Liver (tissue), 9 donors: ENCODE data around the gene ARV1. TPM values are rescaled to one million over a fixed set of nuclear protein-coding genes. Genes with fewer than 3 reads are reported as not detected.

ENCODE experiments used
- DNase-seq: peaks from one replicate; pipeline ENCODE4 v3.0.0-alpha.2; 2017; ENCODE audit warnings: low spot score
- H3K27ac ChIP-seq, 2 donors: one replicate each; pipeline ENCODE4 v1.7.0; 2013; ENCODE audit warnings: inconsistent platforms in 2 of 2, low read length in 2 of 2, control low read depth in 1 of 2, low read depth in 1 of 2, mild to moderate bottlenecking in 1 of 2
- H3K27me3 ChIP-seq, 4 donors: one replicate each; pipeline versions ENCODE4 v1.6.1 to v1.7.0; 2013; ENCODE audit warnings: low read length in 3 of 4, inconsistent platforms in 1 of 4, mild to moderate bottlenecking in 1 of 4, moderate library complexity in 1 of 4; ENCODE audit not compliant: control insufficient read depth in 4 of 4, insufficient read depth in 4 of 4
- H3K36me3 ChIP-seq, 4 donors: one replicate each; pipeline versions ENCODE4 v1.6.1 to v1.7.0; 2013; ENCODE audit warnings: low read length in 3 of 4, mild to moderate bottlenecking in 3 of 4, low read depth in 1 of 4, moderate library complexity in 1 of 4; ENCODE audit not compliant: control insufficient read depth in 4 of 4, insufficient read depth in 3 of 4
- H3K4me1 ChIP-seq, 4 donors: one replicate each; pipeline versions ENCODE4 v1.6.1 to v1.7.0; 2013; ENCODE audit warnings: low read length in 3 of 4, mild to moderate bottlenecking in 3 of 4, moderate library complexity in 1 of 4; ENCODE audit not compliant: control insufficient read depth in 4 of 4, insufficient read depth in 4 of 4
- H3K4me3 ChIP-seq, 3 donors: one replicate each; pipeline versions ENCODE4 v1.6.1 to v1.7.0; 2013; ENCODE audit warnings: low read length in 3 of 3, control low read depth in 1 of 3, low read depth in 1 of 3, mild to moderate bottlenecking in 1 of 3
- H3K9ac ChIP-seq, 2 donors: one replicate each; pipeline ENCODE4 v1.7.0; 2013; ENCODE audit warnings: low read length in 2 of 2, mild to moderate bottlenecking in 2 of 2, moderate library complexity in 2 of 2, control low read depth in 1 of 2, low read depth in 1 of 2
- H3K9me3 ChIP-seq, 4 donors: one replicate each; pipeline versions ENCODE4 v1.6.1 to v1.7.0; 2013; ENCODE audit warnings: low read length in 3 of 4; ENCODE audit not compliant: control insufficient read depth in 4 of 4
- ATF3 ChIP-seq: IDR thresholded peaks from 2 replicates; pipeline ENCODE4 v1.6.1; 2016; ENCODE audit warnings: antibody characterized with exemption
- EGR1 ChIP-seq, 2 donors: IDR thresholded peaks; 2 replicates each; pipeline ENCODE4 v1.6.1; 2016 to 2018; ENCODE audit warnings: antibody characterized with exemption in 2 of 2, low read depth in 2 of 2
- FOXA1 ChIP-seq: IDR thresholded peaks from 2 replicates; pipeline ENCODE4 v1.6.1; 2016; ENCODE audit warnings: antibody characterized with exemption
- FOXA2 ChIP-seq: IDR thresholded peaks from 2 replicates; pipeline ENCODE4 v1.6.1; 2016; ENCODE audit warnings: antibody characterized with exemption
- GABPA ChIP-seq, 2 donors: IDR thresholded peaks in 1 of 2; conservative IDR thresholded peaks in 1 of 2; 2 replicates each; pipeline ENCODE4 v1.6.1; 2016; ENCODE audit warnings: antibody characterized with exemption in 2 of 2, mild to moderate bottlenecking in 1 of 2, moderate library complexity in 1 of 2
- HNF4A ChIP-seq, 2 donors: conservative IDR thresholded peaks; 2 replicates each; pipeline ENCODE4 v1.6.1; 2016; ENCODE audit warnings: antibody characterized with exemption in 2 of 2, mild to moderate bottlenecking in 2 of 2
- HNF4G ChIP-seq: IDR thresholded peaks from 2 replicates; pipeline ENCODE4 v1.6.1; 2016; ENCODE audit warnings: antibody characterized with exemption
- JUND ChIP-seq, 2 donors: IDR thresholded peaks; 2 replicates each; pipeline ENCODE4 v1.6.1; 2016; ENCODE audit warnings: antibody characterized with exemption in 2 of 2
- MAX ChIP-seq: IDR thresholded peaks from 2 replicates; pipeline ENCODE4 v1.6.1; 2016; ENCODE audit warnings: antibody characterized with exemption
- NR2F2 ChIP-seq: IDR thresholded peaks from 2 replicates; pipeline ENCODE4 v1.6.1; 2016; ENCODE audit warnings: antibody characterized with exemption
- RAD21 ChIP-seq, 2 donors: IDR thresholded peaks; 2 replicates each; pipeline ENCODE4 v1.6.1; 2016; ENCODE audit warnings: antibody characterized with exemption in 2 of 2, mild to moderate bottlenecking in 2 of 2
- REST ChIP-seq: IDR thresholded peaks from 2 replicates; pipeline ENCODE4 v1.6.1; 2016; ENCODE audit warnings: antibody characterized with exemption, mild to moderate bottlenecking
- RXRA ChIP-seq, 2 donors: IDR thresholded peaks; 2 replicates each; pipeline ENCODE4 v1.6.1; 2017 to 2018; ENCODE audit warnings: antibody characterized with exemption in 2 of 2, mild to moderate bottlenecking in 1 of 2
- TAF1 ChIP-seq: conservative IDR thresholded peaks from 2 replicates; pipeline ENCODE4 v1.6.1; 2016; ENCODE audit warnings: antibody characterized with exemption, mild to moderate bottlenecking
- YY1 ChIP-seq: IDR thresholded peaks from 2 replicates; pipeline ENCODE4 v1.6.1; 2016; ENCODE audit warnings: antibody characterized with exemption, mild to moderate bottlenecking
- ZBTB33 ChIP-seq: IDR thresholded peaks from 2 replicates; pipeline ENCODE4 v1.6.1; 2016; ENCODE audit warnings: antibody characterized with exemption
- WGBS: extraction: QIAGEN DNeasy Blood & Tissue Kit; methylation state at CpG from one replicate; pipeline ENCODE4 v1.1.7; 2013; 5-methylcytosine and 5-hydroxymethylcytosine counted together
- polyA plus RNA-seq, 2 donors: library from polyadenylated mRNA; stranded (reverse) in 1 of 2; unstranded in 1 of 2; fragments of 200-250 nt in 1 of 2; fragments of >200 nt in 1 of 2; fragmentation: Nextera tagmentation in 1 of 2; extraction: Ambion mirVana in 1 of 2; gene quantifications; one replicate each; pipeline versions ENCODE4 v1.2.1 to v1.2.3, GENCODE V29; 2013 to 2015
- total RNA-seq, 2 donors: library from RNA; depleted of rRNA; stranded (reverse); fragments of >200 nt; gene quantifications; one replicate each; pipeline ENCODE4 v1.2.3, GENCODE V29; 2014
- TF ChIP-seq, protein P1 (sequence below): fragments of 150-350 bp; IDR thresholded peaks from 2 replicates; pipeline ENCODE4 v1.5.1; 2017; ENCODE audit warnings: improper control_type of control experiment, low read depth, low read length; ENCODE audit not compliant: missing input control
- donor health status: healthy.
- donor health status: healthy.
- donor health status: healthy.
- donor health status: healthy.
- donor health status: healthy.

Gene ARV1
- total and polyA plus RNA-seq, 4 donors = 11.4 to 18.9 (median 14.6) TPM

- H3K4me3 ChIP-seq = no peak overlapping the region
- no peak for DNase-seq
- 90% methylated on average over 3 of the region's 3 CpGs for WGBS
- H3K27ac ChIP-seq = no peak overlapping the region
- no peaks in the 10 kb centered on the region for H3K4me1 ChIP-seq
- no peaks in the 10 kb centered on the region for H3K9me3 ChIP-seq
- TF ChIP-seq HNF4G (no peak), FOXA2 (no peak), HNF4A (conservative IDR thresholded peaks at IDR 0.05) (no peak), RXRA (IDR thresholded peaks at IDR 0.05) (no peak), RAD21 (IDR thresholded peaks at IDR 0.05) (no peak), GABPA (IDR thresholded peaks at IDR 0.05 in 1 of 2, conservative IDR thresholded peaks at IDR 0.05 in 1 of 2) (no peak), MAX (no peak), NR2F2 (no peak), FOXA1 (no peak), REST (no peak)
- no peaks in the 10 kb centered on the region for H3K27me3 ChIP-seq
- peaks cover 4 to 23% (median 14%) of the 10 kb centered on the region in 4 donors for H3K36me3 ChIP-seq
- no peak overlapping the region for H3K9ac ChIP-seq
These were observed 8.6 kb downstream of the ARV1 start for GRCh38 chr1:230987448-230987847.

GRCh38 chr1:230992100-230992774 is 13.3 kb downstream of the ARV1 start:
- H3K4me1 ChIP-seq = no peaks in the 10 kb centered on the region
- WGBS = 91% methylated on average over 7 of the region's 7 CpGs
- no peaks in the 10 kb centered on the region for H3K9me3 ChIP-seq
- no peak overlapping the region for H3K4me3 ChIP-seq
- H3K36me3 ChIP-seq = peaks cover 7 to 41% (median 26%) of the 10 kb centered on the region in 4 donors
- H3K27ac ChIP-seq = no peak overlapping the region
- H3K27me3 ChIP-seq = no peaks in the 10 kb centered on the region
- H3K9ac ChIP-seq = no peak overlapping the region
- DNase-seq = no peak
- TF ChIP-seq TAF1 = no peak
- TF ChIP-seq, protein P1, sequence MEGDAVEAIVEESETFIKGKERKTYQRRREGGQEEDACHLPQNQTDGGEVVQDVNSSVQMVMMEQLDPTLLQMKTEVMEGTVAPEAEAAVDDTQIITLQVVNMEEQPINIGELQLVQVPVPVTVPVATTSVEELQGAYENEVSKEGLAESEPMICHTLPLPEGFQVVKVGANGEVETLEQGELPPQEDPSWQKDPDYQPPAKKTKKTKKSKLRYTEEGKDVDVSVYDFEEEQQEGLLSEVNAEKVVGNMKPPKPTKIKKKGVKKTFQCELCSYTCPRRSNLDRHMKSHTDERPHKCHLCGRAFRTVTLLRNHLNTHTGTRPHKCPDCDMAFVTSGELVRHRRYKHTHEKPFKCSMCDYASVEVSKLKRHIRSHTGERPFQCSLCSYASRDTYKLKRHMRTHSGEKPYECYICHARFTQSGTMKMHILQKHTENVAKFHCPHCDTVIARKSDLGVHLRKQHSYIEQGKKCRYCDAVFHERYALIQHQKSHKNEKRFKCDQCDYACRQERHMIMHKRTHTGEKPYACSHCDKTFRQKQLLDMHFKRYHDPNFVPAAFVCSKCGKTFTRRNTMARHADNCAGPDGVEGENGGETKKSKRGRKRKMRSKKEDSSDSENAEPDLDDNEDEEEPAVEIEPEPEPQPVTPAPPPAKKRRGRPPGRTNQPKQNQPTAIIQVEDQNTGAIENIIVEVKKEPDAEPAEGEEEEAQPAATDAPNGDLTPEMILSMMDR = no peak
- no peak for TF ChIP-seq RXRA (IDR thresholded peaks at IDR 0.05)
- TF ChIP-seq JUND (IDR thresholded peaks at IDR 0.05) = no peak

- peaks cover 17 to 65% (median 48%) of the 10 kb centered on the region in 4 donors for H3K36me3 ChIP-seq
- H3K27me3 ChIP-seq = no peaks in the 10 kb centered on the region
- no peak overlapping the region for H3K27ac ChIP-seq
- TF ChIP-seq EGR1 (IDR thresholded peaks at IDR 0.05; ENCODE audit: low read depth in 2 of 2) (no peak), FOXA1 (no peak), RXRA (IDR thresholded peaks at IDR 0.05) (no peak), ATF3 (no peak), YY1 (no peak), TAF1 (no peak), HNF4G (no peak), ZBTB33 (no peak), JUND (IDR thresholded peaks at IDR 0.05) (no peak), MAX (no peak)
- no peaks in the 10 kb centered on the region for H3K9me3 ChIP-seq
- 98% methylated on average over 1 of the region's 1 CpG for WGBS
- H3K4me1 ChIP-seq = no peaks in the 10 kb centered on the region
- H3K9ac ChIP-seq = no peak overlapping the region
- no peak overlapping the region for H3K4me3 ChIP-seq
- no peak for DNase-seq
These were observed 16.0 kb downstream of the ARV1 start for GRCh38 chr1:230994860-230995259.
